DMS79 treated with DMSO at 0.1 percent for 48 hours (cell line): ENCODE measurements around the gene PIK3R5.
"Not testable (repeated sequence)": the region's sequence is repeated elsewhere in the genome, so short reads cannot be mapped to it uniquely, and the experiment has no call there.

Experiments used
- DNase-seq: peaks from one replicate; lab custom pipeline; 2025; lab: John Stamatoyannopoulos, UW

The PIK3R5 gene

DNA sequence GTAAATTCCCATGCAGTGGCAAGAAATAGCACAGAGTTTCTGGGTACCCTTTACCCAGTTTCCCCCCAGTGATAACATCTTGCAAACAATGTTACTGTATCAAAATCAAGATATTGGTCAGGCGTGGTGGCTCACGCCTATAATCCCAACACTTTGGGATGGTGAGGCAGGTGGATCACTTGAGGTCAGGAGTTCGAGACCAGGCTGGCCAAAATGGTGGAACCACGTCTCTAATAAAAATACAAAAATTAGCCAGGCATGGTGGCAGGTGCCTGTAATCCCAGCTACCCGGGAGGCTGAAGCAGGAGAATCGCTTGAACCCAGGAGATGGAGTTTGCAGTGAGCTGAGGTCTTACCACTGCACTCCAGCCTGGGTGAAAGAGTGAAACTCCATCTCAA lies 109.3 kb downstream of the PIK3R5 start:
- not testable (repeated sequence) for DNase-seq

- DNase-seq, result no peak
Observed at GRCh38 chr17:8855477-8856204, 109.9 kb downstream of the PIK3R5 start.

DNA sequence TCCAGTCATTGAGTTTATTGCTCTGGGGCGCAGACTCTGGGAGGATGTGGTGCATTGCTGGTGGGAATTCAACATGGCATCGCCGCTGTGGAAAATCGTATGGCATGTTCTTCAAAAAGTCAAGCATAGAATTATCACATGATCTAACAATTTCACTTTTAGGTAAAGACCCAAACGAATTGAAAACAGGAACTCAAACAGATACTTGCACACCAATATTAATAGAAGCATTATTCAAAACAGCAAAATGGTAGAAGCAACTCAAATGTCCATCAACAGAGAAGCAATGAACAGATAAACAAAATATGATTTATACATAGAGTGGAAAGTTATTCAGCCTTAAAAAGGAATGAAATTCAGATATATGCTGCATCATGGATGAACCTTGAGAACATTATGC lies 113.9 kb downstream of the PIK3R5 start:
- DNase-seq, result no peak

- no peak for DNase-seq
Observed at GRCh38 chr17:8849311-8850041, 116.0 kb downstream of the PIK3R5 start.

GRCh38 chr17:8847891-8848290 lies 117.6 kb downstream of the PIK3R5 start:
- no peak for DNase-seq

DNA sequence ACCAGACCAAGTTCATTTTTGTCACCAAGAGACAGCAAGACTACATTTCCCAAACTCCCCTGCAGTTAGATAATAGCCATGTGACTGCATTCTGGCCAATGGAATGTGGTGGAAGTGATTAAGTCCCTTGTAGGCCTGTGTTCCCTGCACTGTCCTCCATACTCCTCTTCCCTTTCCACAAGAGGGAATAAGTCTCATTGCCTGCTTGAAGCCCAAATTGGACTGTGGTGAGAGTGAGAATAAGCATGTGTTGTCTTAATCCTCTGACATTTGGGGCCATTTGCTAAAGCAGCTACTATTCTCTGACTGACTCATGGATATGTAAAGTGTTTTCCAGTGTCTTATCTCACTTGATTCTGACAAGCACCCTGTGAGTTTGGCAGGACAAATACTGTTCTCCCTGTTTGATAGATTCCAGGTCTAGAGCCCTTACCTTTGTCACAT lies 118.7 kb downstream of the PIK3R5 start:
- DNase-seq, result no peak

- DNase-seq, result no peak
Observed at GRCh38 chr17:8844229-8845218, 121.0 kb downstream of the PIK3R5 start.

DNA sequence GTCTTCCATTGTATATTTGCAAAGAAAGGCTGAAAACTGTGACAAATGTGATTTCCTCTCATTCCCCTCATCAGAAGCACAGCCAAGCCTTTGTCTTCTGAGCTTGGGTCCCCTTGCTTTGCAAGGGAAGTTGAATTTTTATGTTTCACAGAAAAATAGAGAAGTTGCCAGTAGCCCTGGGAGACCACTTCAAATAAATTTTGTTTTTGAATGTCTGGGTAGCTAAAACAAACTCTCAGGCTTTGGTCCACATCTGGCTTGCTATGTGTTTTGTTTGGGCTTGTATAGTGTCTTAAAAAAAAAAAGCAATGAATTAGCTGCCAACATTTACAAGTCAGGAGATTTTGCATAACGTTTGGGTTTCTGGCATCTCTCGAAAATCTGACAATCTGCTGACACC lies 122.2 kb downstream of the PIK3R5 start:
- no peak for DNase-seq

GRCh38 chr17:8841844-8842243 lies 123.7 kb downstream of the PIK3R5 start:
- DNase-seq, result no peak

GRCh38 chr17:8839410-8839935 lies 126.0 kb downstream of the PIK3R5 start:
- no peak for DNase-seq

- DNase-seq, result no peak
Observed at GRCh38 chr17:8838551-8839095, 126.9 kb downstream of the PIK3R5 start.

DNA sequence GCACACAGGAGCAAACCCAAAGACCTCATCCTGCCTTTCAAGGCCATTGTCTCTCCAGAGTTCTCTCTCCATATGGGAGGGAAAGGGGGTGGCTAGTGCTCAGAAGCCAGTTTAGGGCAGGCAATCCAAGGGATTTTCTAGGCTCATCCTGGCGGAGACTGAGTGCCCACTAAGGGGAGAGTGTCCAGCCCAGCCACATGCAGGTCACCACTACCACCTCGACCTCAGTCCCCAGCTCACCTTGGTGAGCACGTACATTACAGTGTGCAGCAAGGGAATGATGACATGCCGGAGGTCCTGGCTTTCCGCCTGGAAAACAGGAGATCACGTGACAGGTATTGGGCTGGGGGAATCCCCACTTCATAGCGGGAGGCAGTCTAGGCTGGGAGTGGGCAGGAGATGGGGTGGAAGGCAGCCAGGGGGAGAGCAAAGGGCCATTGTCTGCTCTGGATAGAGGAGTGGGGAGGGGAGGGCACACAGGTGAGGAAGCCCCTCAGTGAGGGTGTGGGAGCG lies 127.9 kb downstream of the PIK3R5 start:
- DNase-seq, result no peak

- DNase-seq, result no peak
Observed at GRCh38 chr17:8836821-8837562, 128.5 kb downstream of the PIK3R5 start.

- DNase-seq, result no peak
Observed at GRCh38 chr17:8835631-8836364, 129.7 kb downstream of the PIK3R5 start.

GRCh38 chr17:8835106-8835505 lies 130.4 kb downstream of the PIK3R5 start:
- DNase-seq, result no peak

DNA sequence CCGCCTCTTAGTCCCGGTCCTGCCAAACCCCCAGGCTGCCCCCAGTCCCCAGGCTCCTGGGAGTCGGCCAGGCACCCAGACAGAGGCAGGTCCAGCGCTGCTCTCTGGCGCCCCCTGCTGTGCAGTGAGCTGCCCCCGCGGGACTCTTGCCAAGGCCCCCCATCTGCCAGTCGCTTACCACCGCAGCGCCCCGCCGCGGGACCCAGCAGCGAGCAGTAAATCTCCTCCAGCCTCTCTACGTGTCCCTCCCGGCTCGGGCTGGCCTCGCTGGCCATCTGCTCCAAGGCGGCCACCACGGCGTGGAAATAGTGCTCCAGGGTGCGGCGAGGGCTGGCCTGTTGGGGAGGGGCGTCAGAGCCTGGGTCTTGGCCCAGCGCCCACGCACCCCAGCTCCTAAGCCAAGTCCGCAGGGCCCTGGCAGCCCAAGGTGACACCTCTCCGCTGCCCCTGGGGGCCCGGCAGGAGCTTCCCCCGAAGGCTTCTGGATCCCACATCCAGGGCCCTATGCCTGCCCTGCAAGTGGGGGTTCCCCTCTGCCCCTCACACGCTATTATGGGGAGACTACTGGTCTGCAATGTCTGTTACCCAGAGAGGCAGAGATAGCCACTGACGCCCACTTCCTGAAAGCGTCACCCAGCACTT lies 132.7 kb downstream of the PIK3R5 start:
- no peak for DNase-seq

GRCh38 chr17:8831234-8831849 lies 134.2 kb downstream of the PIK3R5 start:
- no peak for DNase-seq

- no peak for DNase-seq
Observed at GRCh38 chr17:8830141-8830540, 135.4 kb downstream of the PIK3R5 start.
